Islet of Langerhans (tissue), 1 donor: ENCODE results near the gene CCDC87.

Source experiments
- FAIRE-seq: peaks from one replicate; lab custom pipeline; 2011; peaks lifted over from hg19 to GRCh38; lab: Jason Lieb, UNC

Gene CCDC87

GRCh38 chr11:66579017-66579606 lies 13.8 kb downstream of the CCDC87 start:
- FAIRE-seq: no peak

GRCh38 chr11:66570850-66571180 lies 22.0 kb downstream of the CCDC87 start:
- FAIRE-seq: no peak

- FAIRE-seq: no peak
These were observed 22.6 kb downstream of the CCDC87 start for GRCh38 chr11:66570079-66570849.

- FAIRE-seq: no peak
These were observed 23.8 kb downstream of the CCDC87 start for GRCh38 chr11:66569076-66569475.

GRCh38 chr11:66568124-66568916 lies 24.5 kb downstream of the CCDC87 start, which contains the start of gene CTSF:
Gene CTSF, minus strand, starts transcription at chr11:66568606. Its CDS starts 120 bp downstream, at chr11:66568486.
- no peak for FAIRE-seq

GRCh38 chr11:66567787-66568123 lies 25.1 kb downstream of the CCDC87 start:
- no peak for FAIRE-seq

- FAIRE-seq: no peak
These were observed 26.6 kb downstream of the CCDC87 start for GRCh38 chr11:66566221-66566620.

- no peak for FAIRE-seq
These were observed 27.9 kb downstream of the CCDC87 start for GRCh38 chr11:66564984-66565383.

- no peak for FAIRE-seq
These were observed 28.3 kb downstream of the CCDC87 start for GRCh38 chr11:66564538-66564937.

GRCh38 chr11:66563832-66564231 lies 29.0 kb downstream of the CCDC87 start:
- FAIRE-seq: no peak

GRCh38 chr11:66562907-66563583 lies 29.8 kb downstream of the CCDC87 start:
- FAIRE-seq: no peak

GRCh38 chr11:66562275-66562674 lies 30.6 kb downstream of the CCDC87 start:
- FAIRE-seq: no peak

- no peak for FAIRE-seq
These were observed 31.0 kb downstream of the CCDC87 start for GRCh38 chr11:66561975-66562248.

GRCh38 chr11:66561178-66561974 lies 31.5 kb downstream of the CCDC87 start:
- FAIRE-seq: no peak

- no peak for FAIRE-seq
These were observed 32.8 kb downstream of the CCDC87 start for GRCh38 chr11:66559866-66560676.

GRCh38 chr11:66559142-66559865 lies 33.6 kb downstream of the CCDC87 start:
- no peak for FAIRE-seq

GRCh38 chr11:66557733-66558326 lies 35.0 kb downstream of the CCDC87 start:
- no peak for FAIRE-seq

GRCh38 chr11:66556086-66556485 lies 36.8 kb downstream of the CCDC87 start:
- FAIRE-seq: no peak

- FAIRE-seq: no peak
These were observed 37.4 kb downstream of the CCDC87 start for GRCh38 chr11:66555416-66555815.

- FAIRE-seq: no peak
These were observed 38.3 kb downstream of the CCDC87 start for GRCh38 chr11:66554602-66555001.
